GM21515 (cell line): ENCODE measurements around the gene AXDND1.

Experiments
- ATAC-seq: cut with Tn5 transposase; IDR thresholded peaks from one replicate; pipeline ENCODE4 v1.9.1; 2021; ENCODE audit not compliant: unreplicated experiment

The AXDND1 gene

GRCh38 chr1:179550746-179551682, 185.2 kb downstream of the AXDND1 start:
- ATAC-seq = no peak

- no peak for ATAC-seq
Measured at GRCh38 chr1:179554427-179554826, 188.7 kb downstream of the AXDND1 start.

GRCh38 chr1:179558078-179558477, 192.3 kb downstream of the AXDND1 start:
- ATAC-seq = no peak

- no peak for ATAC-seq
Measured at GRCh38 chr1:179575497-179576314, 209.9 kb downstream of the AXDND1 start, which contains the start of gene NPHS2. TSS of gene NPHS2 (minus strand) at chr1:179575948. CDS start at chr1:179575864, 84 bp downstream.

GRCh38 chr1:179576509-179576908, 210.7 kb downstream of the AXDND1 start:
- no peak for ATAC-seq

GRCh38 chr1:179583771-179584320, 218.1 kb downstream of the AXDND1 start:
- ATAC-seq = no peak

GRCh38 chr1:179586107-179586823, 220.5 kb downstream of the AXDND1 start:
- no peak for ATAC-seq

- ATAC-seq = no peak
Measured at GRCh38 chr1:179587336-179587735, 221.6 kb downstream of the AXDND1 start.

- ATAC-seq = no peak
Measured at GRCh38 chr1:179588425-179589024, 222.8 kb downstream of the AXDND1 start.

- no peak for ATAC-seq
Measured at GRCh38 chr1:179589509-179589908, 223.7 kb downstream of the AXDND1 start.

GRCh38 chr1:179590671-179591070, 224.9 kb downstream of the AXDND1 start:
- no peak for ATAC-seq

- ATAC-seq = no peak
Measured at GRCh38 chr1:179591253-179591591, 225.5 kb downstream of the AXDND1 start.

- no peak for ATAC-seq
Measured at GRCh38 chr1:179591592-179592580, 226.1 kb downstream of the AXDND1 start, which contains the start of gene TDRD5. TSS of gene TDRD5 (plus strand) at chr1:179591832. CDS start at chr1:179592616, 784 bp downstream.

- no peak for ATAC-seq
Measured at GRCh38 chr1:179598631-179599030, 232.9 kb downstream of the AXDND1 start.

- no peak for ATAC-seq
Measured at GRCh38 chr1:179599623-179600249, 234.0 kb downstream of the AXDND1 start.

GRCh38 chr1:179601093-179601492, 235.3 kb downstream of the AXDND1 start:
- no peak for ATAC-seq
